Placental epithelial cell (primary cell): ENCODE data around the gene TMEM270. TPM values are rescaled to one million over a fixed set of nuclear protein-coding genes. Genes with fewer than 3 reads are reported as not detected.

Experiments used
- total RNA-seq: library from RNA; depleted of rRNA; stranded (reverse); fragments of >200 nt; gene quantifications from 2 replicates; pipeline ENCODE4 v1.2.3, GENCODE V29; 2012

Gene TMEM270
- not detected in 2 replicates for total RNA-seq

GRCh38 chr7:73860859-73861258 is at the start of gene TMEM270:
TSS of gene TMEM270 (plus strand) at chr7:73861159. CDS start at chr7:73861195, 36 bp downstream.

GRCh38 chr7:73830681-73831583 is 30.0 kb upstream of the TMEM270 start, which contains the start of gene CLDN4:
TSS of gene CLDN4 (plus strand) at chr7:73830996. CDS start at chr7:73831202, 206 bp downstream.

GRCh38 chr7:73842067-73842976 is 18.6 kb upstream of the TMEM270 start, which contains the start of gene METTL27:
TSS of gene METTL27 (minus strand) at chr7:73842516. CDS start at chr7:73842140, 376 bp downstream.

Other genes starting within 250 kb of the TMEM270 start
- gene MLXIPL, start 236.6 kb upstream of the TMEM270 start, total RNA-seq, result not detected in 2 replicates
- gene VPS37D, start 193.3 kb upstream of the TMEM270 start, total RNA-seq, result 0.87 and 2.7 TPM in 2 replicates
- gene DNAJC30, start 177.7 kb upstream of the TMEM270 start, total RNA-seq, result 3.5 and 3.6 TPM in 2 replicates
- 23.6 and 52.9 TPM in 2 replicates for gene BUD23, start 177.6 kb upstream of the TMEM270 start, total RNA-seq
- 2.4 and 7.4 TPM in 2 replicates for gene STX1A, start 141.5 kb upstream of the TMEM270 start, total RNA-seq
- 14.1 and 16.1 TPM in 2 replicates for gene ABHD11, start 122.4 kb upstream of the TMEM270 start, total RNA-seq
- gene CLDN3, start 90.9 kb upstream of the TMEM270 start, total RNA-seq, result not detected in 2 replicates
- gene CLDN4, start 30.2 kb upstream of the TMEM270 start, total RNA-seq, result 216 and 226 TPM in 2 replicates
- 1.6 and 8.2 TPM in 2 replicates for gene METTL27, start 18.6 kb upstream of the TMEM270 start, total RNA-seq
- gene ELN, start 167.0 kb downstream of the TMEM270 start, total RNA-seq, result 0.22 and 0.39 TPM in 2 replicates
- 32.2 and 48.9 TPM in 2 replicates for gene LIMK1, start 222.6 kb downstream of the TMEM270 start, total RNA-seq